HG02763 (cell line): ENCODE measurements around the gene FGD5.
A peak's percentile ranks its signal among the peaks of the same experiment; 100 is the strongest.

Experiments
- ATAC-seq: cut with Tn5 transposase; IDR thresholded peaks from one replicate; pipeline ENCODE4 v1.9.1; 2021; ENCODE audit warnings: mild to moderate bottlenecking, moderate library complexity; ENCODE audit not compliant: unreplicated experiment

The FGD5 gene, protein sequence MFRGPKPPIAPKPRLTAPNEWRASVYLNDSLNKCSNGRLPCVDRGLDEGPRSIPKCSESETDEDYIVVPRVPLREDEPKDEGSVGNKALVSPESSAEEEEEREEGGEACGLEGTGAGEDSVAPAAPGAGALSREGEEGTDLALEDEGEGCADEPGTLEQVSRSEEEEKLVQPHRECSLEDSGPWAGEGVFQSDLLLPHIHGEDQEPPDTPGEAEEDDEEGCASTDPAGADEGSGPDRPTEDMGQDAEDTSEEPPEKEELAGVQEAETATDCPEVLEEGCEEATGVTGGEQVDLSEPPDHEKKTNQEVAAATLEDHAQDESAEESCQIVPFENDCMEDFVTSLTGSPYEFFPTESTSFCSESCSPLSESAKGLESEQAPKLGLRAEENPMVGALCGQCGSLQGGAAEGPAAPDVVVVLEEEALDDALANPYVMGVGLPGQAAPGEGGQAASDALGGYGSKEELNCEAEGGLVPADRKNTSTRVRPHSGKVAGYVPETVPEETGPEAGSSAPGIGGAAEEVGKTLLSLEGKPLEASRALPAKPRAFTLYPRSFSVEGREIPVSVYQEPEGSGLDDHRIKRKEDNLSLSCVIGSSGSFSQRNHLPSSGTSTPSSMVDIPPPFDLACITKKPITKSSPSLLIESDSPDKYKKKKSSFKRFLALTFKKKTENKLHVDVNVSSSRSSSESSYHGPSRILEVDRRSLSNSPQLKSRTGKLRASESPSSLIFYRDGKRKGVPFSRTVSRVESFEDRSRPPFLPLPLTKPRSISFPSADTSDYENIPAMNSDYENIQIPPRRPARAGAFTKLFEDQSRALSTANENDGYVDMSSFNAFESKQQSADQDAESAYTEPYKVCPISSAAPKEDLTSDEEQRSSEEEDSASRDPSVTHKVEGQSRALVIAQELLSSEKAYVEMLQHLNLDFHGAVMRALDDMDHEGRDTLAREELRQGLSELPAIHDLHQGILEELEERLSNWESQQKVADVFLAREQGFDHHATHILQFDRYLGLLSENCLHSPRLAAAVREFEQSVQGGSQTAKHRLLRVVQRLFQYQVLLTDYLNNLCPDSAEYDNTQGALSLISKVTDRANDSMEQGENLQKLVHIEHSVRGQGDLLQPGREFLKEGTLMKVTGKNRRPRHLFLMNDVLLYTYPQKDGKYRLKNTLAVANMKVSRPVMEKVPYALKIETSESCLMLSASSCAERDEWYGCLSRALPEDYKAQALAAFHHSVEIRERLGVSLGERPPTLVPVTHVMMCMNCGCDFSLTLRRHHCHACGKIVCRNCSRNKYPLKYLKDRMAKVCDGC (N-terminal part only)

GRCh38 chr3:14818804-14819500 is at the start of gene FGD5:
TSS of gene FGD5 (plus strand) at chr3:14818962. CDS start at chr3:14819072, 110 bp downstream.
- no peak for ATAC-seq

GRCh38 chr3:14769544-14770325 is 49.0 kb upstream of the FGD5 start:
- ATAC-seq = no peak

- no peak for ATAC-seq
These were observed 48.2 kb upstream of the FGD5 start for GRCh38 chr3:14770591-14770990.

- ATAC-seq = no peak
These were observed 46.9 kb upstream of the FGD5 start for GRCh38 chr3:14771593-14772497.

- ATAC-seq = no peak
These were observed 46.1 kb upstream of the FGD5 start for GRCh38 chr3:14772533-14773138.

DNA sequence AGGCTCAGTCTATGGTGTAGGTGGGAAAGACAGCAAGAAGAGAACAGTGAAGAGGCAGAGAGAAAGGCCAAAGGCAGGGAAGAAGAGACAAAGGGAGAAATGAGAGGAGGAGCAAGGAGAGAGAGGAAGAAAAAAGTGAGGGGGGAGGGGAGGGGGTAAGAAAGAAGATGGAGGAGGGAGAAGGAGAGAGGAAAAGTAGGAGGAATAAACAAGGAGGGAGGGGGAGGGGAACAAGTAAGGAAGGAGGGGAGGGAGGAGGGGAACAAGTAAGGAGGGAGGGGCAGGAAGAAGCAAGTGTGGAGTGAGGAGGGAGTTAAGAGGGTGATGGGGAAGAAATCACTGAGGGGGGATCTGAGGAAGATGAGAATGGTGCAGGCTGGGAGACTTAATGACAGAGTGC is 45.5 kb upstream of the FGD5 start:
- no peak for ATAC-seq

- no peak for ATAC-seq
These were observed 45.1 kb upstream of the FGD5 start for GRCh38 chr3:14773691-14774128.

- no peak for ATAC-seq
These were observed 44.3 kb upstream of the FGD5 start for GRCh38 chr3:14774431-14774830.

GRCh38 chr3:14775011-14775410 is 43.8 kb upstream of the FGD5 start:
- ATAC-seq = no peak

DNA sequence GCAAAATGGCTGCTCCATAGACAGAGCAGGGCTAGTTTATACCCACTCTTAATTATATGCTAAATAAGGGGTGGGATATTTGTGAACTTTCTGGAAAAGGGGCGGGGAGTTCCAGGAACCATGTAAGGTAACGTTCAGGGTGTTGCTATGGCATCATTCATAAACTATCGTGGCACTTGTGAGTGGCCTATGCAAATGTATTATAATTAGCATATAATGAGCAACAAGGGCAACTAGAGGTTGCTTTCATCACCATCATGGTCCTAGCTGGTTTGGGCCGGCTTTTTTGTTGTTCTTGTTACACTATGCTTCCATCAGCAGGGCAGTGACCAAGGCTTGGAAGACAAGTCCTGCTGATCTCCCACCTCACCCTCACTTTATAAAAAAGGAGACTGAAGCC is 43.2 kb upstream of the FGD5 start:
- no peak for ATAC-seq

DNA sequence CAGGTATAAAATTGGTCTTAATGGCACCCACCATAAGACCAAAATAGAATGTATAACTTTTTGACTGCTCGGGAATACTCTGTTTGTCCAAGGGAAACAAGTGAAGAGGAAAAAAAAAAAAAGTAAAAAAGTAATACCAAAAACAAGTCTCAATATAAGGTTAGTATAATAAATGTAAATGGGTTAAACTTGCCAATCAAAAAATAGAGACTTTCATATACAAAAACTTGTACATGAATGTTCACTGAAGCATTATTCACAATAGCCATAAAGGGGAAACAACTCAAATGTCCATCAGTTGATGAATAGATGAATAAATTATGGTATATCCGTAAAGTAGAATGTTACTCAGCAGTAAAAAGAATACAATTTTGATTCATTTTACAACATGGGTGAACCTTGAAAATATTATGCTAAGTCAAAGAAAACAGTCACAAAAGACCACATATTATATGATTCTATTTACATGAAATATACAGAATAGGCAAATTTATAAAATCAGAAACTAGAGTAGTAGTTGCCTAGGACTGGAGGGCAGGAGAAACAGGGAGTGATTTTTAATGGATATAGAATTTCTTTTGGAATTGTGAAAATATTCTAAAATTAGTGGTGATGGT is 39.6 kb upstream of the FGD5 start:
- no peak for ATAC-seq

GRCh38 chr3:14780927-14781507 is 37.7 kb upstream of the FGD5 start:
- peak; percentile 58 for ATAC-seq

- no peak for ATAC-seq
These were observed 35.2 kb upstream of the FGD5 start for GRCh38 chr3:14783480-14784086.

GRCh38 chr3:14784087-14784681 is 34.6 kb upstream of the FGD5 start:
- ATAC-seq = no peak

GRCh38 chr3:14785207-14786155 is 33.3 kb upstream of the FGD5 start:
- no peak for ATAC-seq
